Left ventricle myocardium inferior (tissue), 1 donor: Measurements from ENCODE around the gene NECAB3. TPM values are rescaled to one million over a fixed set of nuclear protein-coding genes. Genes with fewer than 3 reads are reported as not detected.

Source experiments
- DNase-seq: peaks from one replicate; pipeline ENCODE4 v3.0.0-alpha.2; 2020
- H3K27ac ChIP-seq: fragments of 200-600 bp; replicated peaks from 2 replicates; pipeline ENCODE4 v1.8.0; 2021
- H3K27me3 ChIP-seq: fragments of 200-600 bp; 2 replicates; pipeline ENCODE4 v1.8.0; 2021; ENCODE audit warnings: low read depth
- H3K36me3 ChIP-seq: fragments of 200-600 bp; 2 replicates; pipeline ENCODE4 v1.8.0; 2021
- H3K4me1 ChIP-seq: fragments of 200-600 bp; 2 replicates; pipeline ENCODE4 v1.8.0; 2021
- H3K4me3 ChIP-seq: fragments of 200-600 bp; 2 replicates; pipeline ENCODE4 v1.8.0; 2021; ENCODE audit warnings: mild to moderate bottlenecking, moderate library complexity
- H3K9me3 ChIP-seq: fragments of 200-600 bp; replicated peaks from 2 replicates; pipeline ENCODE4 v1.8.0; 2021
- intact Hi-C: fragments of 100-400 bp; cut with micrococcal nuclease; formaldehyde crosslinking; loops from one replicate; pipeline ENCODE4 v1.11.0; 2022
- total RNA-seq: library from RNA; stranded (reverse); fragmentation: NEBNext Ultra II Directional; extraction: Animal tissue kit (Norgen Biotek cat#: 25700); gene quantifications from one replicate; pipeline ENCODE4 v1.2.1, GENCODE V29; 2021
- TF ChIP-seq, protein P1 (sequence below): fragments of 200-600 bp; IDR thresholded peaks from 2 replicates; pipeline ENCODE4 v1.8.0; 2021; ENCODE audit warnings: antibody characterized with exemption, mild to moderate bottlenecking, borderline replicate concordance
- donor health status: DM: no; HTN: yes; CAD: no; lungs with severe emphysema.

The NECAB3 gene
- total RNA-seq, 1 donor from 2014 or later, result 81.3 TPM

DNA sequence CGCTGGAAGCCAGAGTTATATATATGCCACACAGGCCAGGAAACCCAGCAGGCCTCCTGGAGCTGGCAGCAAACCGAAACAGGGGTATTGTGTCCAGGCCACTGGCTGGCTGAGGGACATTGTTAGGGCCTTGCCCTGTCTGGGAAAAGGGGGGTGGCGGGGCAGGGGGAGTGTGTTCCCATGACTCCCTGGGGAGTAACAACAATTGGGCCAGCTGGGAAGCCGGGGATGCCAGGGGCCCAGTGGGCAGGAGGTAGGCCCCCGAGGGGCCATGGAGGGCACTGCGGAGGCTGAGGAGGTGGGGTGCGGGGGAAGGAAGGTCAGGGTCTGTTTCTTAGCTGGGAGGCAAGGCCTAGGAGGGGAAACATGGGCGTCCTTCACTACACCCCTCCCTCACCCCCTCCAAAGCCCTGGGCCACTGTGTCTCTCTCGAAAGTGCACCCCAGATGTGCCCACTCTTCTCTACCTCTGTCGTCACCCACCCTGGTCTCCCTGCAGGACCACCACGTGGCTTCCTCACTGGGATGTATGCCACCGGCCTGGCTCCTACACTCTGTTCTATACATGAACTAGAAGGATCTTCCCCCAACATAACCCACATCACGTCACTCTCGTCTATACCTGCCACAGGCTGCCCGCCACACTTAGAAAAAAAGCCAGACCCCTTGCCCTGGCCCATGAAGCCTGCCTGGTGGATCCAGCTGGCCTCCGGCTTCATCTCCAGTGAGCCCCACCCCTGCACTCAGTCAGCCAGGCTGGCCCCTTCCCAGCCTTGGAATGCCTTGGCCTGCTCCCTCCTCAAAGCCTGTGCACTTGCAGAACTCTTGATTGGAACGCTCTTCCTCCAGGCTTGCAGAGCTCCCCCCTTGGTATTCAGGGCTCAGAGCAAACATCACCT is 19.8 kb upstream of the NECAB3 start:
- TF ChIP-seq, protein P1, sequence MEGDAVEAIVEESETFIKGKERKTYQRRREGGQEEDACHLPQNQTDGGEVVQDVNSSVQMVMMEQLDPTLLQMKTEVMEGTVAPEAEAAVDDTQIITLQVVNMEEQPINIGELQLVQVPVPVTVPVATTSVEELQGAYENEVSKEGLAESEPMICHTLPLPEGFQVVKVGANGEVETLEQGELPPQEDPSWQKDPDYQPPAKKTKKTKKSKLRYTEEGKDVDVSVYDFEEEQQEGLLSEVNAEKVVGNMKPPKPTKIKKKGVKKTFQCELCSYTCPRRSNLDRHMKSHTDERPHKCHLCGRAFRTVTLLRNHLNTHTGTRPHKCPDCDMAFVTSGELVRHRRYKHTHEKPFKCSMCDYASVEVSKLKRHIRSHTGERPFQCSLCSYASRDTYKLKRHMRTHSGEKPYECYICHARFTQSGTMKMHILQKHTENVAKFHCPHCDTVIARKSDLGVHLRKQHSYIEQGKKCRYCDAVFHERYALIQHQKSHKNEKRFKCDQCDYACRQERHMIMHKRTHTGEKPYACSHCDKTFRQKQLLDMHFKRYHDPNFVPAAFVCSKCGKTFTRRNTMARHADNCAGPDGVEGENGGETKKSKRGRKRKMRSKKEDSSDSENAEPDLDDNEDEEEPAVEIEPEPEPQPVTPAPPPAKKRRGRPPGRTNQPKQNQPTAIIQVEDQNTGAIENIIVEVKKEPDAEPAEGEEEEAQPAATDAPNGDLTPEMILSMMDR, result no peak
- peak overlapping the region; percentile 55 for H3K27ac ChIP-seq

DNA sequence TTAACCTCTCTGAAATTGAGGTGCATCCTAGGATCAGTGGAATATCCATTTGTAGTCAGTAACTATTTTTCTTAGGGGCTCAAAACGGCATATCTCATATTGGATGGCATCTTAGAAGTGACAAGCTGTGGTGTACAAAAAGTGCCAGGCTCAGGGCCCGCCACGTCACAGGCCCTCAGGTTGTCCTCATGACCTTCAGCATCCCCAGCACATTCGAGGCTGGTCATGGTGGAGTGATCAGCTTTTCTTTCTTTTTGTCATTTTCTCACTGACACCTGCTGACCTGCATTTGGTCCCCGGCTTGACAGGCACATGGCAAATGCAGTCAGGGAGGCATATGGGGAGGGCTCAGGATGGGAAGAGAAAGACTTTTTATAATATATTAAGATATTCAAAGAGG is 19.1 kb upstream of the NECAB3 start:
- H3K27ac ChIP-seq, result no peak overlapping the region
- TF ChIP-seq, protein P1, result no peak
- no peaks in the 10 kb centered on the region for H3K36me3 ChIP-seq
- intact Hi-C loops, result no loop called here
- no peak overlapping the region for H3K4me3 ChIP-seq
- DNase-seq, result no peak
- H3K27me3 ChIP-seq, result no peaks in the 10 kb centered on the region
- peaks cover 17% of the 10 kb centered on the region for H3K4me1 ChIP-seq
- H3K9me3 ChIP-seq, result no peaks in the 10 kb centered on the region

More for the DNA sequence above, 19.8 kb upstream of the NECAB3 start:
- no peak overlapping the region for H3K4me3 ChIP-seq
- no peaks in the 10 kb centered on the region for H3K36me3 ChIP-seq
- H3K4me1 ChIP-seq, result peaks cover 11% of the 10 kb centered on the region
- H3K27me3 ChIP-seq, result no peaks in the 10 kb centered on the region
- no peaks in the 10 kb centered on the region for H3K9me3 ChIP-seq
- intact Hi-C loops, result no loop called here
- DNase-seq, result peak; percentile 53

DNA sequence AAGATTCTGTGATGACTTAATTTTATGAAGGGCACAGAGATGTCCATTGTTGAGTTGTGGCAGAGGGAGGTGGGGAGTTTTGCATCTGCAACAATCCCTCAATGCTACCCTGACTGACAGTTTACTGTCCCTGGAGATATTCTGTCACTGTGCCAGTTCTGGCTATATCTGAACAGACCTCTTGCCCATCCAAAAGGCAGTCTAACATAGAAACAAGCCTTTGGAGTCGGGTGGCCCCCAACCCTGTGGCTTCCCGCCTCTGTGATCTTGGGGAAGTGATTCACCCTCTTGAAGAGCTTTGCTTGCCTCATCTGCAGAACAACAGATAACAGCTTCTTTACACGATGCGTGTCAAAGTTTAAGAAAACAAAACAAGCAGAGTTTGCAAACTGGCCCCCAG is 15.7 kb upstream of the NECAB3 start:
- TF ChIP-seq, protein P1, result no peak
- no peaks in the 10 kb centered on the region for H3K27me3 ChIP-seq
- no peak overlapping the region for H3K27ac ChIP-seq
- H3K36me3 ChIP-seq, result no peaks in the 10 kb centered on the region
- H3K4me1 ChIP-seq, result peaks cover 31% of the 10 kb centered on the region
- no peak for DNase-seq
- H3K9me3 ChIP-seq, result no peaks in the 10 kb centered on the region
- no peak overlapping the region for H3K4me3 ChIP-seq
- intact Hi-C loops, result no loop called here

DNA sequence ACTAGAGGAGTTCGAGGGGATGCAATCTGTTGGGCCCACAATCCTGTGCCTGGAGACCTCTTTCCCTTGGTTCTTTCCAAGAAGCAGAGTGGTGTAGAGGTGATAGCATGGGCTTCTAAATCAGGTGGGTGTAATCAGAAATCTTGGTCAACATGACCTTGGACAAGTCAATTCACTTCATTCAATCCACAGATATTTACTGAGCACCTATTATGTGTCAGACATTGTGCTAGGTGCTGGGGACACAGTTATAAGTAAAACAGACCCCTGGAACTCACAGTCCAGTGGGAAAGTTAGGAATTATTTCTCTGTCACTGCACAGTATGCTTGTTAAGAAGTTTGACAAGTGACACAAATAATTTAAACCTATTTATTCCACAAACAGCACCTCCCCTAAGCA is 15.3 kb upstream of the NECAB3 start:
- Histone ChIP-seq H3K36me3 (no peaks in the 10 kb centered on the region), H3K9me3 (no peaks in the 10 kb centered on the region), H3K27me3 (no peaks in the 10 kb centered on the region), H3K4me3 (no peak overlapping the region), H3K4me1 (peaks cover 35% of the 10 kb centered on the region), H3K27ac (no peak overlapping the region)
- TF ChIP-seq, protein P1, result no peak
- intact Hi-C loops, result no loop called here
- DNase-seq, result no peak

DNA sequence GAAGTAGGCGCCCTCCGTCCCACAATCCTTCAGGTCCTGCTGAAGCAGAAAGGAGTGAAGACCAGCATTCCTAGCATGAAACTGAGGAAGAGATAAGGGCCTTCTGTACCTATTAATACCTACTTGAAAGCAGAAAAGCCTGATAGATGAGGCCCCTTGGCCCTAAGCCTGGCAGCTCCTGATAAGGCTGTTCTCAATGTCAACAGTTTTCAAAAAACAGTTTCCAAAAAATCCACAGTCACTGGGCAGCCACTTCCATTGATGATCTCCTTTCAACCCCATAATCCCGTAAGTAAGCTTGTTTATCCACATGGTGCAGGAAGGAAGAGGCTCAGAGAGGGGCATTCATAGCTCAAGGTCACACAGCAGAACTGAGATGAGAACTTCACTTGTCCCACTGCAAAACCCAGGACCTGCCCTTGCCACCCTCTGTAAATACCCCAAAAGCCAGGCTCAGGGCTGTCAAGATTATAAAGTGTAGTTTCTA is 14.8 kb upstream of the NECAB3 start:
- Histone ChIP-seq H3K4me1 (peaks cover 34% of the 10 kb centered on the region), H3K9me3 (no peaks in the 10 kb centered on the region), H3K27ac (peak overlapping the region; percentile 27), H3K36me3 (no peaks in the 10 kb centered on the region), H3K4me3 (no peak overlapping the region), H3K27me3 (no peaks in the 10 kb centered on the region)
- TF ChIP-seq, protein P1, result no peak
- no peak for DNase-seq
- intact Hi-C loops, result no loop called here
